IMR-90 (cell line): ENCODE measurements around the gene RPS19. TPM values are rescaled to one million over a fixed set of nuclear protein-coding genes. Genes with fewer than 3 reads are reported as not detected.

ENCODE experiments used
- ATAC-seq: fragments of 200-7000 bp; cut with Tn5 transposase; 2 replicates; pipeline ENCODE4 v1.9.1; 2020; ENCODE audit warnings: low read depth, mild to moderate bottlenecking, moderate library complexity
- BruUV-seq: library from RNA; stranded (reverse); fragments of 400-500 nt; replicated peaks from 2 replicates; lab custom pipeline; 2021; lab: Mats Ljungman, UMichigan
- CTCF ChIA-PET: fragments of 300-600 bp; formaldehyde crosslinking; extraction: SDS; loops from one replicate; lab custom pipeline; 2021; ENCODE audit warnings: antibody characterized with exemption; lab: Yijun Ruan, JAX
- POLR2A ChIA-PET: fragments of 300-600 bp; sonication (Branson Sonifier 250); formaldehyde crosslinking; loops from one replicate; lab custom pipeline; 2022; ENCODE audit warnings: antibody characterized with exemption; ENCODE audit not compliant: unreplicated experiment; lab: Charles Lee
- DNase-seq: peaks from one replicate; pipeline ENCODE4 v3.0.0; 2013
- H2AFZ ChIP-seq: replicated peaks from 2 replicates; pipeline ENCODE3; 2013; ENCODE audit warnings: low read length, mild to moderate bottlenecking; ENCODE audit not compliant: poor library complexity
- H2AK5ac ChIP-seq: 2 replicates; pipeline ENCODE4 v1.6.1; 2013; ENCODE audit warnings: low read depth, low read length, inconsistent platforms
- H2AK9ac ChIP-seq: replicated peaks from 2 replicates; pipeline ENCODE3; 2013; ENCODE audit warnings: mild to moderate bottlenecking, low read depth, low read length, moderate library complexity; ENCODE audit not compliant: poor library complexity
- H2BK120ac ChIP-seq: 2 replicates; pipeline ENCODE4 v1.6.1; 2013; ENCODE audit warnings: low read depth, low read length, inconsistent platforms
- H2BK15ac ChIP-seq: 3 replicates; pipeline ENCODE4 v1.6.1; 2013; ENCODE audit warnings: low read depth, low read length, inconsistent platforms
- H2BK20ac ChIP-seq: 2 replicates; pipeline ENCODE4 v1.6.1; 2013; ENCODE audit warnings: low read depth, mild to moderate bottlenecking, inconsistent platforms, low read length, moderate library complexity
- H2BK5ac ChIP-seq: 2 replicates; pipeline ENCODE4 v1.6.1; 2013; ENCODE audit warnings: mild to moderate bottlenecking, low read depth, low read length, inconsistent platforms; ENCODE audit not compliant: poor library complexity, severe bottlenecking
- H3K14ac ChIP-seq: replicated peaks from 2 replicates; pipeline ENCODE4 v1.6.1; 2013; ENCODE audit warnings: low read depth, low read length, inconsistent platforms
- H3K18ac ChIP-seq: 2 replicates; pipeline ENCODE4 v1.6.1; 2013; ENCODE audit warnings: low read depth, low read length, control low read depth
- H3K23ac ChIP-seq: 2 replicates; pipeline ENCODE4 v1.6.1; 2013; ENCODE audit warnings: low read depth, low read length, inconsistent platforms
- H3K27ac ChIP-seq: 2 replicates; pipeline ENCODE4 v1.5.1; 2013; ENCODE audit warnings: mild to moderate bottlenecking, control low read depth, low read length; ENCODE audit not compliant: insufficient read depth
- H3K27me3 ChIP-seq: 2 replicates; pipeline ENCODE4 v1.6.1; 2013; ENCODE audit warnings: low read length; ENCODE audit not compliant: control insufficient read depth, insufficient read depth
- H3K36me3 ChIP-seq: 2 replicates; pipeline ENCODE4 v1.6.1; 2013; ENCODE audit warnings: low read length, mixed read lengths; ENCODE audit not compliant: control insufficient read depth, insufficient read depth
- H3K4ac ChIP-seq: 2 replicates; pipeline ENCODE4 v1.6.1; 2013; ENCODE audit warnings: low read depth, low read length, inconsistent platforms
- H3K4me1 ChIP-seq: 2 replicates; pipeline ENCODE4 v1.6.1; 2013; ENCODE audit warnings: low read length, mixed read lengths; ENCODE audit not compliant: control insufficient read depth, insufficient read depth
- H3K4me2 ChIP-seq: 2 replicates; pipeline ENCODE4 v1.6.1; 2013; ENCODE audit warnings: low read depth, mild to moderate bottlenecking, control low read depth, low read length, moderate library complexity
- H3K4me3 ChIP-seq: 2 replicates; pipeline ENCODE4 v1.5.1; 2013; ENCODE audit warnings: low read depth, mild to moderate bottlenecking, control low read depth, low read length, moderate library complexity; ENCODE audit not compliant: insufficient read depth
- H3K56ac ChIP-seq: 2 replicates; pipeline ENCODE4 v1.6.1; 2013; ENCODE audit warnings: low read length, inconsistent platforms; ENCODE audit not compliant: insufficient read depth; ENCODE audit errors: extremely low read depth
- H3K79me1 ChIP-seq, 2 experiments: 2 replicates each; pipeline ENCODE4 v1.6.1; 2013; ENCODE audit warnings: low read length in 2 of 2, inconsistent platforms in 1 of 2, low read depth in 1 of 2
- H3K9ac ChIP-seq: 2 replicates; pipeline ENCODE4 v1.6.1; 2013; ENCODE audit warnings: low read depth, low read length, control low read depth
- H3K9me1 ChIP-seq: 2 replicates; pipeline ENCODE4 v1.6.1; 2013; ENCODE audit warnings: low read length, inconsistent platforms; ENCODE audit not compliant: insufficient read depth
- H3K9me3 ChIP-seq: 2 replicates; pipeline ENCODE4 v1.6.1; 2013; ENCODE audit warnings: low read length; ENCODE audit not compliant: control insufficient read depth, insufficient read depth
- H4K20me1 ChIP-seq: 2 replicates; pipeline ENCODE4 v1.6.1; 2013; ENCODE audit warnings: low read length, inconsistent platforms; ENCODE audit not compliant: insufficient read depth
- H4K5ac ChIP-seq: 2 replicates; pipeline ENCODE4 v1.6.1; 2013; ENCODE audit warnings: mild to moderate bottlenecking, low read depth, low read length, control low read depth
- H4K8ac ChIP-seq, 2 experiments: 2 replicates each; pipeline ENCODE4 v1.6.1; 2013; ENCODE audit warnings: low read depth in 2 of 2, low read length in 2 of 2, control low read depth in 1 of 2, inconsistent platforms in 1 of 2
- H4K91ac ChIP-seq: 2 replicates; pipeline ENCODE4 v1.6.1; 2013; ENCODE audit warnings: low read depth, low read length, inconsistent platforms; ENCODE audit not compliant: insufficient read depth
- BHLHE40 ChIP-seq: fragments of 150-350 bp; IDR thresholded peaks from 2 replicates; pipeline ENCODE4 v1.6.1; 2016; ENCODE audit warnings: mild to moderate bottlenecking, low read depth, low read length
- CEBPB ChIP-seq: IDR thresholded peaks from 2 replicates; pipeline ENCODE4 v1.6.1; 2012; ENCODE audit warnings: low read depth, low read length, improper control_type of control experiment
- MAZ ChIP-seq: IDR thresholded peaks from 2 replicates; pipeline ENCODE4 v1.6.1; 2012; ENCODE audit warnings: low read depth, mild to moderate bottlenecking, low read length, improper control_type of control experiment, moderate library complexity, borderline replicate concordance
- MXI1 ChIP-seq: IDR thresholded peaks from 2 replicates; pipeline ENCODE4 v1.6.1; 2012; ENCODE audit warnings: low read depth, mild to moderate bottlenecking, low read length, moderate library complexity, borderline replicate concordance
- NFE2L2 ChIP-seq: fragments of 150-350 bp; IDR thresholded peaks from 2 replicates; pipeline ENCODE4 v1.6.1; 2016; ENCODE audit warnings: low read depth, mild to moderate bottlenecking, low read length
- RAD21 ChIP-seq: IDR thresholded peaks from 2 replicates; pipeline ENCODE4 v1.6.1; 2012; ENCODE audit warnings: low read length, improper control_type of control experiment
- RCOR1 ChIP-seq: IDR thresholded peaks from 2 replicates; pipeline ENCODE4 v1.6.1; 2012; ENCODE audit warnings: mild to moderate bottlenecking, low read length, improper control_type of control experiment; ENCODE audit not compliant: insufficient replicate concordance
- WGBS, 2 experiments: methylation state at CpG; one replicate each; pipeline versions ENCODE4 v1.1.5 to v1.1.7; 2013; ENCODE audit warnings: missing lambda C conversion rate in 2 of 2; ENCODE audit not compliant: insufficient read length in 1 of 2; ENCODE audit errors: extremely low coverage in 2 of 2; 5-methylcytosine and 5-hydroxymethylcytosine counted together
- dilution Hi-C: fragments of 300-500 bp; cut with HindIII; formaldehyde crosslinking; loops from one replicate; pipeline ENCODE4 v1.14.3; 2018; ENCODE audit warnings: low sequenced_read_pairs; ENCODE audit not compliant: unreplicated experiment
- in situ Hi-C: fragments of 300-500 bp; cut with MboI; formaldehyde crosslinking; loops from 3 replicates; pipeline ENCODE4 v1.14.3; 2019; ENCODE audit warnings: low sequenced_read_pairs, inconsistent platforms, mixed read lengths
- intact Hi-C: fragments of 100-400 bp; cut with micrococcal nuclease; formaldehyde crosslinking; loops from 2 replicates; pipeline ENCODE4 v1.10.0; 2022
- polyA plus RNA-seq, 3 experiments: library from polyadenylated mRNA; depleted of rRNA; stranded (reverse); fragments of >200 nt; gene quantifications; 2 replicates each; pipeline ENCODE4 v1.2.3, GENCODE V29; 2012; ENCODE audit warnings: low replicate concordance in 1 of 3
- total RNA-seq: library from RNA; depleted of rRNA; stranded (reverse); fragments of >200 nt; gene quantifications from 2 replicates; pipeline ENCODE4 v1.2.3, GENCODE V29; 2012
- TF ChIP-seq, protein P1 (sequence below): fragments of 150-350 bp; IDR thresholded peaks from 2 replicates; pipeline ENCODE4 v1.6.1; 2016; ENCODE audit warnings: low read depth, mild to moderate bottlenecking, low read length, moderate library complexity, borderline replicate concordance

RPS19 gene
- total and polyA plus RNA-seq, 2 of the 4 experiments (the other 2 are of a cell fraction): 230 to 3,988 TPM

DNA sequence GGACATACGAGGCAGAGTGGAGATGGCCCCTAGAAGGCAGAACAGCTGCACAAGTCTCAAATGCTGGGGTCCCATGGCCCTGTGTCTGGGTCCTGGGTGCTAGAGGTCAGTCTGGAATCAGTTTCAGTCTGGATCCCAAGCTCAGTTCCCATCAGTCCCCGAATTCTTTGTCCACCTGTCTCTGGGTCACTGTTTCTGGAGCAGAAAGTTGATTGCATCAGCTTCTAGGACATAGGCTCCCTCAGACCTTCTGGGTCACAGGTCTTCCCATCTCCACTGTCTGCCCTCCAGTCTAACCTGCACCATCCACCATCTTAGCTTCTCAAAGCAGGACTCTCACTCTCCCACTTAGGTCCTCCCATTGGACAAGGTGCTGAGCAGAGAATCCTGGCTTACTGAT, 20.8 kb upstream of the RPS19 start:
- H3K18ac ChIP-seq: no peak overlapping the region
- H2BK15ac ChIP-seq: no peak overlapping the region
- H3K23ac ChIP-seq: no peak overlapping the region
- H3K79me1 ChIP-seq: no peaks in the 10 kb centered on the region
- no peaks in the 10 kb centered on the region for H3K4me1 ChIP-seq
- no TSS peak for BruUV-seq
- H2AFZ ChIP-seq: peak overlapping the region; percentile 43
- H2BK20ac ChIP-seq: no peak overlapping the region
- H4K20me1 ChIP-seq: no peaks in the 10 kb centered on the region
- H3K27me3 ChIP-seq: peaks cover 13% of the 10 kb centered on the region
- H3K27ac ChIP-seq: no peak overlapping the region
- no peak overlapping the region for H3K4me2 ChIP-seq
- TF ChIP-seq NFE2L2: no peak
- TF ChIP-seq BHLHE40: no peak
- no peak for TF ChIP-seq RAD21
- TF ChIP-seq MAZ: no peak
- TF ChIP-seq RCOR1: no peak
- TF ChIP-seq, protein P1, sequence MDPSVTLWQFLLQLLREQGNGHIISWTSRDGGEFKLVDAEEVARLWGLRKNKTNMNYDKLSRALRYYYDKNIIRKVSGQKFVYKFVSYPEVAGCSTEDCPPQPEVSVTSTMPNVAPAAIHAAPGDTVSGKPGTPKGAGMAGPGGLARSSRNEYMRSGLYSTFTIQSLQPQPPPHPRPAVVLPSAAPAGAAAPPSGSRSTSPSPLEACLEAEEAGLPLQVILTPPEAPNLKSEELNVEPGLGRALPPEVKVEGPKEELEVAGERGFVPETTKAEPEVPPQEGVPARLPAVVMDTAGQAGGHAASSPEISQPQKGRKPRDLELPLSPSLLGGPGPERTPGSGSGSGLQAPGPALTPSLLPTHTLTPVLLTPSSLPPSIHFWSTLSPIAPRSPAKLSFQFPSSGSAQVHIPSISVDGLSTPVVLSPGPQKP: no peak
- TF ChIP-seq CEBPB: no peak
- no peak for TF ChIP-seq MXI1
- in situ Hi-C loops (no loop called here), dilution Hi-C loops (no loop called here), intact Hi-C loops (no loop called here)
- no peak overlapping the region for H3K4ac ChIP-seq
- H4K91ac ChIP-seq: no peak overlapping the region
- H3K36me3 ChIP-seq: no peaks in the 10 kb centered on the region
- no peak for DNase-seq
- H2BK5ac ChIP-seq: no peak overlapping the region
- H3K9me1 ChIP-seq: no peaks in the 10 kb centered on the region
- CTCF ChIA-PET: no interaction called here
- POLR2A ChIA-PET: no interaction called here
- no peak overlapping the region for H2AK5ac ChIP-seq
- no peak overlapping the region for H3K56ac ChIP-seq
- H3K14ac ChIP-seq: no peak overlapping the region
- no peak overlapping the region for H4K8ac ChIP-seq
- no peak overlapping the region for H4K5ac ChIP-seq
- H2BK120ac ChIP-seq: no peak overlapping the region
- H3K4me3 ChIP-seq: no peak overlapping the region
- ATAC-seq: no peak
- H2AK9ac ChIP-seq: no peak overlapping the region
- WGBS, 2 experiments: 14% methylated on average over 1 of the region's 2 CpGs; no CpG with 5 or more reads in 1 of the 2 experiments
- no peaks in the 10 kb centered on the region for H3K9me3 ChIP-seq
- H3K9ac ChIP-seq: no peak overlapping the region
